ACC112 (cell line): ENCODE measurements around the gene DTNB.

Source experiments
- H2AFZ ChIP-seq: fragments of 200-600 bp; sonication (generic); one replicate; pipeline ENCODE4 v1.6.0; 2017; ENCODE audit warnings: antibody characterized with exemption, low read length; ENCODE audit not compliant: unreplicated experiment
- H3K27ac ChIP-seq: fragments of 200-600 bp; sonication (generic); 2 replicates; pipeline ENCODE4 v1.5.1; 2014; ENCODE audit warnings: low read depth, mild to moderate bottlenecking, antibody characterized with exemption, low read length, moderate library complexity
- H3K27me3 ChIP-seq: fragments of 200-600 bp; sonication (generic); 2 replicates; pipeline ENCODE4 v1.6.1; 2014; ENCODE audit warnings: mild to moderate bottlenecking, antibody characterized with exemption, low read length, moderate library complexity, mixed read lengths; ENCODE audit not compliant: insufficient read depth
- H3K36me3 ChIP-seq: fragments of 200-600 bp; sonication (generic); 2 replicates; pipeline ENCODE4 v1.6.1; 2016; ENCODE audit warnings: mild to moderate bottlenecking, antibody characterized with exemption, low read length, moderate library complexity, mixed read lengths; ENCODE audit not compliant: insufficient read depth
- H3K4me1 ChIP-seq: fragments of 200-600 bp; sonication (generic); one replicate; pipeline ENCODE4 v1.6.1; 2016; ENCODE audit warnings: low read length, mixed read lengths; ENCODE audit not compliant: insufficient read depth, unreplicated experiment, control insufficient read depth
- H3K4me3 ChIP-seq: fragments of 200-600 bp; sonication (generic); 2 replicates; pipeline ENCODE4 v1.5.1; 2014; ENCODE audit warnings: mild to moderate bottlenecking, low read depth, low read length
- H3K79me2 ChIP-seq: fragments of 200-600 bp; sonication (generic); one replicate; pipeline ENCODE4 v1.6.0; 2016; ENCODE audit warnings: low read length; ENCODE audit not compliant: control insufficient read depth, unreplicated experiment, insufficient read depth

The DTNB gene

GRCh38 chr2:25374411-25374810 lies 299.0 kb downstream of the DTNB start:
- H3K36me3 ChIP-seq: no peaks in the 10 kb centered on the region
- no peak overlapping the region for H3K27ac ChIP-seq
- H3K79me2 ChIP-seq: no peaks in the 10 kb centered on the region
- no peaks in the 10 kb centered on the region for H3K27me3 ChIP-seq
- H2AFZ ChIP-seq: no peak overlapping the region
- peaks cover 8% of the 10 kb centered on the region for H3K4me1 ChIP-seq
- no peak overlapping the region for H3K4me3 ChIP-seq

DNA sequence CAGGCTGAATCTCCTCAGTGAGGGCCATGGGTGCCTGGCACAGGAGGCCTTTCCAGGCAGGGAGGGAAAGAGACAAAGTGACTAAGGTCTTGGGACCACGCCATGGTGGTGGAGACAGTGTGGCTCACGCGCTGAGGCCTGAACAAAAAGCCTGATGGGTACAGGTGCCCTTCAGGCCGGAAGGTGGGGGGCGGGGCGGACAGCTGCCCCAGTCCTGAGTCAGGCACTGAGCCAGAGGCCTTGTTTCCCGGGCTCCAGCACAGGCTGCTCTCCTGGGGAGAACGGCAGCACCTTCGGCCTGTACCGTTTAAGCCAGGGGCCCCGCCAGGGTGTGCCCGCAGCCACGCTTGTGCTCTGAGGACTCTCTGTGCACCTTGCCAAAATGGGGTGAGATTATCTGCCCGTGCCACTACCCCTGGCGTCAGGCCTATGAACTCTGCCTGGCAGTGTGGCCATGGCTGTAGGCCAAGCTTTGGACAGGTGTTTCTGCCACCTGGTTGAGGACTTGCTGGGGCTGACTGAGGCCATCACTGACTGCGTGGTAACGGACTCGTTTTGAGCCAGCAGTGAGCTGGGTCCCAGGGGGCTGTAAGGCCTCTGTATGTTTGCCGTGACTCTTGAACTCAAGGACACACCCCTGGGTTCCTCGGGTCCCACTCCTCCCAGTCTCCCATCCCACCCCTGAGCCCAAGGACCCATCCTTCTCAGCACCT lies 300.0 kb downstream of the DTNB start:
- Histone ChIP-seq H3K79me2 (no peaks in the 10 kb centered on the region), H3K36me3 (no peaks in the 10 kb centered on the region), H2AFZ (no peak overlapping the region), H3K4me1 (peaks cover 4% of the 10 kb centered on the region), H3K27ac (no peak overlapping the region), H3K27me3 (no peaks in the 10 kb centered on the region), H3K4me3 (no peak overlapping the region)

GRCh38 chr2:25372405-25373268 lies 300.7 kb downstream of the DTNB start:
- no peaks in the 10 kb centered on the region for H3K36me3 ChIP-seq
- H3K4me1 ChIP-seq: peaks cover 4% of the 10 kb centered on the region
- H3K79me2 ChIP-seq: no peaks in the 10 kb centered on the region
- no peak overlapping the region for H3K4me3 ChIP-seq
- H3K27ac ChIP-seq: no peak overlapping the region
- H3K27me3 ChIP-seq: no peaks in the 10 kb centered on the region
- H2AFZ ChIP-seq: no peak overlapping the region

GRCh38 chr2:25371253-25372241 lies 301.8 kb downstream of the DTNB start:
- Histone ChIP-seq H2AFZ (no peak overlapping the region), H3K4me3 (no peak overlapping the region), H3K4me1 (no peaks in the 10 kb centered on the region), H3K27ac (no peak overlapping the region), H3K79me2 (no peaks in the 10 kb centered on the region), H3K27me3 (no peaks in the 10 kb centered on the region), H3K36me3 (no peaks in the 10 kb centered on the region)

DNA sequence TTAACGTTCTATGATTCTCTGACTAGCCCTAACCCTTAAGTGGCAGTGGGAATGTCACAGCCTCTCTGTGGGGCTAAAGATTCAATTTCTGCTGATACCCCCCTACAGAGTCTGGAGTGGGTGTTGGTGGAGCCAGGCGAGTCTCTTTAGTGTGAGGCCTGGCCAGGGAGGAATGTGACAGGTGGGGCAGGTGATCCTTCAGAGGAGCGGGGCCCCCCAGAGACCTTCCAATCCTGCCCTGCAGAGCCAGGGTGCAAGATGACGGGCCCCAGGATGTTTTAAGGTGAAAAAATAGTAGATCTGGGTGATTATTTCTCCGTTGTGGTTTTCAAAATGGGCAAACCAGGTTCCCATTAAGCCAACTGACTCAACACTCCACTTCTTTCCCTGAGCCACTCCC lies 303.5 kb downstream of the DTNB start:
- Histone ChIP-seq H3K27me3 (no peaks in the 10 kb centered on the region), H3K36me3 (no peaks in the 10 kb centered on the region), H2AFZ (no peak overlapping the region), H3K27ac (no peak overlapping the region), H3K4me1 (no peaks in the 10 kb centered on the region), H3K4me3 (no peak overlapping the region), H3K79me2 (no peaks in the 10 kb centered on the region)

- no peaks in the 10 kb centered on the region for H3K36me3 ChIP-seq
- H3K79me2 ChIP-seq: no peaks in the 10 kb centered on the region
- no peaks in the 10 kb centered on the region for H3K4me1 ChIP-seq
- H3K27ac ChIP-seq: no peak overlapping the region
- H3K27me3 ChIP-seq: no peaks in the 10 kb centered on the region
- H2AFZ ChIP-seq: no peak overlapping the region
- no peak overlapping the region for H3K4me3 ChIP-seq
Observed at GRCh38 chr2:25369439-25369838, 303.9 kb downstream of the DTNB start.

DNA sequence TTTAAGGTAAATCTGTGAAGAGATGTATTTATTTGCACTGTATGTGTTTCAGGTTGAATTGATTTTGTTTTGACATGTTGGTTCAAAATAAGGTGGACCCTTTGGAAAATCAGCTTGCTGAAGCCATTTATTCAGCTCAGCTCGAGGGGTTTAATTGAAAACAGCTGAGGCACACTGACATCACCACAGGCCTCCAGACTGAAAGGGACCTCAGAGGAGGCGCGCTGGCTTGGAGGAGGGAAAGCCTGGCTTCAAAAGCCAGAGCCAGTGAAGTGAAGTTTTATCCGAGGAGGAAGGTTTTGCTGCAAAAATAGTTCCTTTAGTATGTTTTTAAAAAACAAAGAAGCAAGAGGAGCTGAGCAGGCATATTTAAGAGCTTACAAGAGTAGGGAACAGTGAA lies 304.7 kb downstream of the DTNB start:
- no peak overlapping the region for H3K27ac ChIP-seq

DNA sequence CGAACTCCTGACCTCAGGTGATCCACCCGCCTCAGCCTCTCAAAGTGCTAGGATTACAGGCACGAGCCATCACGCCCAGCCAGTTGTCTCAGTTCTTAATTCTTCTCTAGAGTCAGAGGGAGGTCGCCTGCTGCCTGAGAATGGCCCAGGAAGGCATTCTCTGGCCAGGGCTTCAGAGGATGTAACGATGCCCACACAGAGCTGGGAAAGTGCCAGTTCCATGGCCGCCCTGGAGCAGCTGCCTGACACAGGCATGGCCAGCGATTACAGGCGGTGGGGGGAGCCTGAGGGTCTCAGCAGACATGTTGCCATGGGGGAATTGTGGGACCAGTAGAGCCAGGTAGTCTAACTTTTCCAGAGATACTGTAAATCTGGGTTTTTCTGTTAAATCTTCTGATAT lies 306.1 kb downstream of the DTNB start:
- no peak overlapping the region for H3K4me3 ChIP-seq
- H3K36me3 ChIP-seq: no peaks in the 10 kb centered on the region
- no peaks in the 10 kb centered on the region for H3K27me3 ChIP-seq
- H3K27ac ChIP-seq: no peak overlapping the region
- peaks cover 3% of the 10 kb centered on the region for H3K4me1 ChIP-seq
- no peak overlapping the region for H2AFZ ChIP-seq
- H3K79me2 ChIP-seq: no peaks in the 10 kb centered on the region

More for the DNA sequence above, 304.7 kb downstream of the DTNB start:
- Histone ChIP-seq H3K4me1 (no peaks in the 10 kb centered on the region), H3K36me3 (no peaks in the 10 kb centered on the region), H2AFZ (no peak overlapping the region), H3K27me3 (no peaks in the 10 kb centered on the region), H3K79me2 (no peaks in the 10 kb centered on the region), H3K4me3 (no peak overlapping the region)

DNA sequence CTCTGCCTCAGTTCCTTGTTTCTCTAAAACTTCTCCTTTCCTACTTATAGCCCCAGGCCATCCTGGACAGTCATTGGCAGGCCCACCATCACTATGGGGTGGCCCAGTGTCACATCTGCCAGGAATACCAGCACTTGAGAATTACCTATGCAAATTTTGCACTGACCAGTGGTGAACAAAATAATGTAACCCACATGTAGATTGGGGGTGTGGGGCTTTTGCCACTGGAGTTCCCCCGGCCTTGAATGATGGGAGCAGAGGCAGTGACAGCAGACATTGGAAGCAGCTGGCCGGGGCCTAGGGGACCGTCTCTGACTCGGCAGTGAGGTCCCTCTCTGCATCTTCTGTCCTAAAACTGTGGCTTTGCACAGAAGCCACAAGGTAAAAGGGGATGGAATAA lies 306.7 kb downstream of the DTNB start:
- H3K27me3 ChIP-seq: no peaks in the 10 kb centered on the region
- H3K36me3 ChIP-seq: no peaks in the 10 kb centered on the region
- peaks cover 5% of the 10 kb centered on the region for H3K4me1 ChIP-seq
- H3K79me2 ChIP-seq: no peaks in the 10 kb centered on the region
- H3K4me3 ChIP-seq: no peak overlapping the region
- H2AFZ ChIP-seq: no peak overlapping the region
- no peak overlapping the region for H3K27ac ChIP-seq

GRCh38 chr2:25365241-25365640 lies 308.1 kb downstream of the DTNB start:
- peaks cover 5% of the 10 kb centered on the region for H3K4me1 ChIP-seq
- H3K27ac ChIP-seq: no peak overlapping the region

More at GRCh38 chr2:25365241-25365640, 308.1 kb downstream of the DTNB start:
- H3K27me3 ChIP-seq: no peaks in the 10 kb centered on the region
- no peaks in the 10 kb centered on the region for H3K36me3 ChIP-seq
- no peak overlapping the region for H3K4me3 ChIP-seq
- no peaks in the 10 kb centered on the region for H3K79me2 ChIP-seq
- no peak overlapping the region for H2AFZ ChIP-seq
